ENCODE results near the gene ZSCAN1.
"Not testable (repeated sequence)": the region's sequence is repeated elsewhere in the genome, so short reads cannot be mapped to it uniquely, and the experiment has no call there.

Gene ZSCAN1, protein sequence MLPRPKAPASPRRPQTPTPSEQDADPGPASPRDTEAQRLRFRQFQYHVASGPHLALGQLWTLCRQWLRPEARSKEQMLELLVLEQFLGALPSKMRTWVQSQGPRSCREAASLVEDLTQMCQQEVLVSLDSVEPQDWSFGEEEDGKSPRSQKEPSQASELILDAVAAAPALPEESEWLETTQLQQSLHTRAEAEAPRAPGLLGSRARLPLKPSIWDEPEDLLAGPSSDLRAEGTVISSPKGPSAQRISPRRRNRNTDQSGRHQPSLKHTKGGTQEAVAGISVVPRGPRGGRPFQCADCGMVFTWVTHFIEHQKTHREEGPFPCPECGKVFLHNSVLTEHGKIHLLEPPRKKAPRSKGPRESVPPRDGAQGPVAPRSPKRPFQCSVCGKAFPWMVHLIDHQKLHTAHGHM

DNA sequence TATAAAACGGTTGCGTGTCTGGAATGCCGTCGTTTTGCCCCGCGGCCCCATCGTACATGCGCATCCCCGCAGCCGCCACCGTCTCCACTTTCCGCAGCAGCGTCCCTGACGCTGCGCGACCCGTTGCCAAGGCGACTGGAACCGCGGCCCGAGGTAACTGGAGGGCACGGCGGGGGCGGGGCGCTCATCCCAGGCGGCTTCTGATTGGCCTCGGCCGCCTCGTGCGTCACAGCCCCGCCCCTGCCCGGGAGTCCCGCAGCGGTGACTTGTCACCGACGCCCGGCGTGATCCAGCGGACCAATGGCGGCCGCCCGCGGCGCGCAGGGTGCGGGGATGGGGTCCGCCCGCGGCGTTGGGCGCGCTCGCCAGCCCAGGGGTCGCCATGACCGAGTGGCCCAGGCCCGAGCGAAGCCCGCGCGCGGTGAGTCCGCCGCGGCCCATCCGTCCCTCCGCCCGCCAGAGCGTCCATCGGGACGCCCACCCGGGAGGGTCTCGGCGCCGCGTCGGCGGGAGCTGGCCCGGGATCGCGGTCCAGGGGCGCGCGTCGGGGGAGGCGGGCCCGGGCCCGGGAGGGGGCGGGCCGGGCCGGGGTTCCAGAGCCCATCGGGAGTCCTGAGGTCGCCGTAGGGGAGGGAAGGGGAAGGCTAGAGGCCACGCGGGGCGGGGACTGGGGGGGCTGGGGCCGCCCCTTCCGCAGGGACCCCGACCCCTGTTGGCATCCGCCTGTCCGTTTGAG, at the start of gene ZSCAN1:
Gene ZSCAN1, plus strand, starts transcription at position 285 of the 736 bp plus-strand sequence. CDS start 3,812 bp downstream, outside the sequence.
- DNase-seq: peak; percentile 6 to 12

DNA sequence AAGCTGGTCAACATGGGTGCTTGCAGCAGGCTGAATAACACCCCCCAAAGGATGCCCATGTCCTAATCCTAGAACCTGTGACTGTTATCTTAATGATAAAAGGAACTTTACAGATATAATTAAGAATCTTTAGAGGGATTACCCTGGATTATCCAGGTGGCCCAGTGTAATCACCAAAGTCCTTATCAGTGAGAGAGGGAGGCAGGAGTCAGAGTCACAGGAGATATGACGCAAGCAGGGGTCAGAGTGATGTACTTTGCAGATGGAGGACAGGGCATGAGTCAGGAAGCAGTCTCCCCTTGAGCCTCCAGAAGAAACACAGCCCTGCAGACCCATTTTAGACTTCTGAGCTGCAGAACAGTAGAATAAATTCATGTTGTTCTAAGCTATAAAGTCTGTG, 41.0 kb upstream of the ZSCAN1 start:
- no peak for DNase-seq

DNA sequence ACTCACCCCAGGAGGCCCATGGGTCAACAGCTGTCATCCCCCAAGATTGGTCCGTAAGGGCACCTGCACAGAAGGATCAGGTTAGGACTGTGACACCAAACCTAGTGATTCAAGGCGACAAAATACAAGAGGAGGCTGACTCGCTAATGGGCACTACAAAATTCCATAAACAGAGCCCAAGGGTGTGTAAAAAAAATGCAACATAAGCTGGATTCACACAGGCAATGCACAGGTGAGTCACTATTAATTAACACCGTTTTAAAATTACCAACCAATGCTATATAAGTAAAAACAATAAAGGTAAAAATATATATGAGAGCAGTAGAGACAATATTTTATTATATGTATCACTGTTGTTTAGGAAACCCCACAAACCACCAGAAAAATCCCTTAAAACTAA, 33.1 kb upstream of the ZSCAN1 start:
- DNase-seq: no peak

DNA sequence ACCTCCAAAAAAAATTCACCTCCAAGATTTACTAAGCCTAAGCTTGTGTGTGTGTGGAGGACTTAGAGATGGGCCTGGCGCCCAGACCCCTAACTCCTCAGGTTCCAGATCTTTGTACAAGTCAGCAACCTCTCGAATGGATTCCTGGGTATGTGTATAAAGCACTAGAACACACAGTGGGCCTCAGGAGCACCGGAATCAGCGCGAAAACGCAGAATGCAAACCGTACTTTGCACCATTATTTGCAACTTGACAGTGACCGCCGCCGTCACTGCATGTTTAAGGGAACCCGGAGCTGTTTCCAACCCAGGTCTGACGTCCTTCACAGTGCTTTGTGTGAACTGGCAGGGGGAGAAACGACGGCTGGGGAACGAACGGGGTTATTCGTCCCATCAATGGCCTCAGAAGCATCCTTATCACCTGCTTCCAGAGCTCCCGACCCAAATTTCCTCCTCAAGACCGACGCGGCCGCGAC, 31.9 kb upstream of the ZSCAN1 start:
- DNase-seq: peak in 1 of 2 donors; percentile 4

DNA sequence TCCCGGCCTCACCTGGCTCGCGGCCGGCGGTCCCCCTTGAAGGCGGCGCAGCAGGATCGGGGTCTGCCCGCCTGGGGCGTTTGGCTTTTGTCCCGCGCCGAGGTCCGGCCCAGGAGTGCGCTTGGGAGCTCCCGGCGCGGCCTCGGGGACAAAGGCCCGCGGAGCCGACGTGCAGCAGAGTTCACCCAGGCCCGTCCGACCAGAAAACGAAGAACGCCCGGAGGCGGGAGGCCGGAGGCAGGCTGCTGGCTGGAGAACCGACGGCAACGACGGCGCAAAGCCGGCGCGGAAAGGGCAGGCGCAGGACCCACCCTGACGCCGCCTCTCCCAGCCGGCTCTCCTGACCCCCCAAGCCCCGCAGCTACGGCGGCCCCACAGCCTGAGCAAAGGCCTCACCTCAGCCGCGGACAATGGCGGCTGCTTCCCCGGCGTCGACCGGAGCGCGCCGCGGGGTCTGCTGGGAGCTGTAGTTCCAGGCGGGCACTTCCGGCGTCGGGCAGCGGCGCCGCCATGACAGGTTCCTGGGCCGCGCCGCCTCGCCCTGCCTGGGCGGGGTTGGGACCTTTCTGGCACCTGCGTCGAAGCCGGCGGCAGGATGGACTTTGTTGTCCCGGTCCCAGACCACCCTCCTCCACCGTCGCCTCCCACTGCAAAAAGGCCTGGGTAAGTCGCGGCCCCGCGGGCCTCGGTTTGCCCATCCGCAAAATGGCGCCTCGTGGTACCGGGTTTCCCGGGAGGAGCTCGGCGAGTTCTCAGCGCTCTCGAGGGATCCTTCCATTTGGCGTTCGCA, 31.2 kb upstream of the ZSCAN1 start, which contains the start of gene ZNF606:
Gene ZNF606, minus strand, starts transcription at position 437 of the 790 bp plus-strand sequence. CDS start 1,501 bp downstream, outside the sequence.
- DNase-seq: peak; percentile 80 to 84

DNA sequence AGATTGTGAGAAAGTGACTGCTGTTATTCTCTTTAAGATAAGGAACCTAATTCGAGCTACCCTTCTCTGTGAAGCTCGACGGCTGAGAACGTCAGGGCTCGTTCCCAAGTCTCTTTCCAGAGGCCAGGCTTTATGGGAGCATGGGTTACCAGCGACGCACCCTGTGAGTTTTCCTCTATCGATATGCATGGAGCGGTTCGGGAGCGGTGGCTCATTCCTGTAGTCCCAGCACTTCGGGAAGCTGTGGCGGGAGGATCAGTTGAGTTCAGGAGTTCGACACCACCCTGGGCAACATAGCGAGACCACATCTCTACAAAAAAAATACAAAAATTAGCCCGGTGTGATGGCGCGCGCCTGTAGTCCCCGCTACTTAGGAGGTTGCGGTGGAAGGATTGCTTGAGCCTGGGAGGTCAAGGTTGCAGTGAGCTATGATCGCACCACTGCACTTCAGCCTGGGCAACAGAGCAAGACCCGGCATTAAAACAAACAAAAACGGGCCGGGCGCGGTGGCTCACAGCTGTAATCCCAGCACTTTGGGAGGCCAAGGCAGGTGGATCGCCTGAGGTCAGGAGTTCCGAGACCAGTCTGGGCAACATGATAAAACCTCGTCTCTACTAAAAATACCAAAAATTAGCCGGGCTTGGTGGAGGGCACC, 30.5 kb upstream of the ZSCAN1 start:
- no peak for DNase-seq

DNA sequence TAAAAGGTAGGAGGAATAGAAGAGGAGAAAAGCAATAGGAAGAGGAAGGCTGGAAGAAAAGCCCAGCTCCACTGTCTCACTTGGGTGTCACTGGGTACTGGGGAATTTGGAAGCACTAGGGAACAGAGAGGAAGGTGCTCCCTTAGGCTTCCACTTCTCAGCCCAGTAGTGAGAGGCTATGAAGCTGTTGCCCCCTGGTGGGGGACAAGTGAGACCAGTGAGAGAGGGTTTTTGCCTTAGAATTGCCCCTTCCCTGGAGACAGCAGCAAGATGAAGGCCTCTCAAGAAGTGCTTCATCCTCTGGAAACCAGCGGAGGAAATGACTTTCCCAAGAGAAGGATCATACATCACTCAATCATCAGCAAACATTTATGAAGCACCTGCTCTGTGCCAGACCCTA, 26.5 kb upstream of the ZSCAN1 start:
- no peak for DNase-seq

DNA sequence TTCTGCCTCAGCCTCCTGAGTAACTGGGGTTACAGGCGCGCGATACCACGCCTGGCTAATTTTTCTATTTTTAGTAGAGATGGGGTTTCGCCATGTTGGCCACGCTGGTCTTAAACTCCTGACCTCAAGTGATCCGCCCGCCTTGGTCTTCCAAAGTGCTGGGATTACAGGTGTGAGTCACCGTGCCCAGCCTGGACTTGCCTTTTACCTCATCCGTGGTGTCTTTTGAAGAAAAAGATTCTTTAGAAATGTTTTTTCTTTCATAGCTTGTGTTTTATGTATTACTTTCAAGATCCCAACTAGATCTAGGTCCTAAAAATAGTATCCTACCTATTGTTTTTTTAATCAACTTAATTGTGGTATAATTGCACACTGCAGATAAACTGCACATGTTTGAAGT, 24.9 kb upstream of the ZSCAN1 start:
- DNase-seq: not testable (repeated sequence)

DNA sequence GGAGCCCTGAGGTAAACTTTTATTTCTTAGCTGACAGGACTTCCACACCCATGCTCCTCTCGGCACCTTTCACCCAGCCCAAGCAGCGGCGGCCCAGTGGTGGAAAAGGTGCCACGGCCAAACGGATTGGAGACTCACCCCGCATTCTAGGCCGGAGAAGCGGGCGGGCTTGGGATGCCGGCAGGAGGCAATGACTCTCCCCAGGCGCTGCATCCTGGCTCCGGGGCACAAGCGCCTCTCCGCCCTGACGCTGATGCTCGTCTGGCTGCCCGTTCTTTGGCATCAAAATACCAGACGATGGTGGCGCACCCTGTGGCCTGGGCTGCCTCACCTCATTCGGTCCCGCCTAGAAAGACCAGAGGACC, 24.5 kb upstream of the ZSCAN1 start:
- no peak for DNase-seq

DNA sequence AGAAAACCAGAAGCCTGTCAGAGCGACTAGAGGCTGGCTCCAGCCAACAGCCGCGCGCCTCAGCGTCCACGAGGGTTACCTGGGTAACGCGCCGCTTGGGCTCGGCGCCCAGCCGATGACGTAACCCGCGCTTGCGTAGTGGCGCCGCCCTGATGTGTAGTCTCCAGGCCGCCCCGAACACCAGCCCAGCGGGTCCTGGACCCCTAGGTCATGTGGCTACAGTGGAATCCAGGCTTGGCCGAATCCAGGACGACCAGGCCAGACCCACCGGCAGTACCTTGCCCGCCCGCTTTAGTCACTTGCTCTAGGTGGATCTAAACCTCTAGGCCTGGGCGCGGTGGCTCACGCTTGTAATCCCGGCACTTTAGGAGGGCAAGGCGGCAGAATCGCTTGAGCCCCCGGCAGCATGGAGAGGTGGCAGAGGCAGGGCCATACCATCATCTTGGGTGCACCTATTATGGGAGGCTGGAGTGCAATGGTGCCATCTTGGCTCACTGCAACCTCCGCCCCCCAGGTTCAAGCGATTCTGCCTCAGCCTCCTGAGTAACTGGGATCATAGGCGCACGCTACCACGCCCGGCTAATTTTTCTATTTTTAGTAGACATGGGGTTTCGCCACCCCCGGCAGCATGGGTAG, 24.0 kb upstream of the ZSCAN1 start:
- peak; percentile 36 to 70 for DNase-seq

DNA sequence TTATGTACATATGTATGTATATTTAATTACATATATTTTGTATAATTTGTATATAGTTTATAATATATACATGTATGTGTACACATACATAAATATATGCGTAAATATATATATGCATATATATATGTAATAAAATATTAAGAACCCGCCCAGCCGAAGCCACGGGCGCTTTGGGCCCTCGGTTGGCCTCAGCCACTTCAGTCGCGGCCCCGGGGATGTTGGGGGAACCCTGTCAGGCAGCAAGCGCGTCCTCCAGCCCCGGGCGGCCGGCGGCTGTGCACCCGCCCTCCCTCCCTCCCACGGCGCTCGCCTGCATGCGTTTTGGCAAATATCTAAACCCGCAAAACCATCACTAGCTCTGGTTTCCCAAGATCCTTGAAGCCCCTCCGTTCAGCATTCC, 23.3 kb upstream of the ZSCAN1 start:
- DNase-seq: no peak

DNA sequence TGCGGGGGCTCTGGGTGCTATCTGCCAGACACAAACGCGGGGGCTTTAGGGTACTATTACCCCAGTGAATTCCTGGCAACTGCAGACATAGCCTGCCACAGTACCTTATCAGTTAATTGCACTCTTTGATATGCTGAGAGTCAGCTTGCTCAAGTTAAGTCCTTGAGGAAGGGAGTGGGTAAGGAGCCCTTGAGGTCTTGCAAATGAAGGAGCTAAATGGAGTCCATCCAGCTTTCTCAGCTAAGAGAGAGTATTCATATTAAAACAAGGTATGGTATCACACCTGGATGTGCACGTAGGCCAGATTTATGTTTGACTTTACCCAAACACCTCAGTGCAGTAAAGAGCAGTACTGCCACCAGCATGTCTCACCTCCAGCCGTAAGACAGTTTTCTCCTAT, 19.7 kb upstream of the ZSCAN1 start:
- DNase-seq: no peak

DNA sequence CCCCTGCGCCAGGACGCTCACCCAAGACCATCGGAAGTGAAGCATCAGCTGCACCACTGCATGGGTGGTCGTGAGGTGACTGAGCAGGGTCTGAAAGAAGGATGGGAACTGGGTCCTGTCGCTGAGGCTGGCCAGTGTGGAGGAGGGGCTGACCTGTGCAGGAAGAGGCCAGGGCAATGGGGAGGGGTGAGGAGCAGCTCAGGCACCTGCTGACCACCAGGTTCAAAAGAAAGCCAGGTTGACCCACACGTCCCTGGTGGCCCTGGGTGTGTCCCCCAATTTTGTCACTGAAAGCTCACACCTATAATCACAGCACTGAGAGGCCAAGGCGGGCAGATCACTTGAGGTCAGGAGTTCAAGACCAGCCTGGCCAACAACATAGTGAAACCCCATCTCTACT, 13.7 kb upstream of the ZSCAN1 start:
- no peak for DNase-seq

DNA sequence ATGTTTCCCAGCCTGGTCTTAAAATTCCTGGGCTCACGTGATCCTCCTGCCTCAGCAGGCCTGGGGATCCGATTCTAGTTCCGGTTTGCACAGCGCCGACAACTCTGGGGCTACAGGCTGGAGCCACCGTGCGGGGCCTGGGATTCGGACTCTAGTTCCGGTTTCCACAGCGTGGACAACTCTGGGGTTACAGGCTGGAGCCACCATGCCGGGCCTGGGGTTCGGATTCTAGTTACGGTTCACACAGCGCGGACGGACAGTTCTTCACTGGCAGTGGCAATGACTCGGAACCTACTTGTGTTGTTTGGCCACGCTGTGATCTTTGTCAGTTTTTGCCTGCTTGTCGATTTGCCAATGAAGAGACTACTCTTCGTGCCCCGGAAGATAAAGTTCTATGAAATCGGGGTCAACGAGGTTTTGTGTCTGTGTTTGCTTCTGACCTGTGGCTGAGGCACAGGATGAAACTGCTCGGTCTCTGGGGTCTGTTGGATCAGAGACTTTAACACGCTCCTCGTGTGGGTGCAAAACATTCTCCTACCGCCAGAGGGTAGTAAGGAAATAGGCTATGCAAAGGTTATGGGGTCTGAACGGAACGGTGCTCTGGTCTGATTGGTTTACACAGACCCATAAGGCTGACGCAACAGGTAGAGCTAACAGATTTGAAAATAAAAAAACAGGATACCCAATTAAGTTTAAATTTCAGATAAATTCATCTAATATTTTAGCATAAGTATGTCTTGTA, 12.1 kb upstream of the ZSCAN1 start:
- peak; percentile 29 to 54 for DNase-seq

DNA sequence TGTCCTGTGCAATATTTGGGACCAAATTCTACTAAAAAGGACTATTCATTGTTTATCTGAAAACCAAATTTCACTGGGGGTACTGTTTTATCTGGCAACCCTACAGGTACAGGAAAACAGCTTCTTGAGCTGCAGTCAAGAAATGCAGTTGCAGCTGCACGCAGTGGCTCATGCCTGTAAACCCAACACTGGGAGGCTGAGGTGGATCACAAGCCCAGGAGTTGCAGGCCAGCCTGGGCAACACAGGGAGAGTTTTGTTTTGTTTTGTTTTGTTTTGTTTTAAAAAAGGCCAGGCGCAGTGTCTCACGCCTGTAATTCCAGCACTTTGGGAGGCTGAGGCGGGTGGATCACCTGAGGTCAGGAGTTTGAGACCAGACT, 11.6 kb upstream of the ZSCAN1 start:
- no peak for DNase-seq

DNA sequence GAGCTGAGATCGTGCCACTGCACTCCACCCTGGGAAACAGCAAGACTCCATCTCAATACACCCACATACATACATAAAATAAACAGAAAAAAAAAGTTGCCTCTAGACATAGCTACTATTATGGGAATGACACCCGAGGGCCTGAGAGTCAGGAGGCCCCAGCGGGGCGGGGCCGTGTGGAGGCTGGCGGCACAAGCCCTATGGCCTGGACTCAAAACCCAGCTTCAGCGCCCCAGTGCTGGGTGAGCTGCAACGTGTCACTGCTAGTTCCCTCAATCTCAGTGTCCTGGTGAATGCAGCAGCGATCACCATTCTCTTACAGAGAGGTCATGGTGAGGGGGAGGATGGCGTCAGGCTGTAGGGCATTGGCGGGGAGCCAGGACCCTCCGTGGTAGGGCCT, 9.2 kb upstream of the ZSCAN1 start:
- no peak for DNase-seq

DNA sequence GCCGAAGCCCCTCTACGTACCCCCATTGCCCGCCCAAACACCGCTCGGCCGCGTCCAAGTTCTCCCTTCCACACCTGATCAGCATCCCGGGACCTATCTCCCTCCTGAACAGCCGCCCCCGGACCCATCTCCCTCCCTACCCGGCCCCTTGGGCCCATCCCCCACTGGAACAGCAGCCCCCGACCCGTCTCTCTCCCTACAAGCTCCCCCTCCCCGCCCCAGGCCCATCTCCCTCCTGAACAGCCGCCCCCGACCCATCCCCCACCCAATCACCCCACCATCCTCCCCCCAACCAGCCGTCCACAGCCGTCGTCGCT, 610 bp downstream of the ZSCAN1 start:
- DNase-seq: no peak

DNA sequence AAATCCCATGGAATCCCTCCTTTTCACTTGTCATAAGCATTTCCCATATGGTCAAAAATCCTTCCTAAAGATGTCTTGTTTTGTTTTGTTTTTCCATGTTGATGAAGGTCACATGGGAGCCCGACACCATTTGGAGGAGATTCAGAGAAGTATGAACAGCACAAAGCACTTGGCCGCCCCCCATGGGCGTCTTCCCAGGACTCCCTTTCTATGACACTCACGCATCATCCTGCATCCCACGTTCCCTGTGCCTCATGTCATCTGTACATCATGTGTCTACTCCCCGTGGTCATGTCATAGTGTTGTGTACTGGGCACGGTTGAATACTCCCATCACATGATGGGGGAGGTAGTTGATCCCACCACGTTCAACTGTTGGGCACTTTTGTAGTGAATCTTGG, 2.0 kb downstream of the ZSCAN1 start:
- no peak for DNase-seq

DNA sequence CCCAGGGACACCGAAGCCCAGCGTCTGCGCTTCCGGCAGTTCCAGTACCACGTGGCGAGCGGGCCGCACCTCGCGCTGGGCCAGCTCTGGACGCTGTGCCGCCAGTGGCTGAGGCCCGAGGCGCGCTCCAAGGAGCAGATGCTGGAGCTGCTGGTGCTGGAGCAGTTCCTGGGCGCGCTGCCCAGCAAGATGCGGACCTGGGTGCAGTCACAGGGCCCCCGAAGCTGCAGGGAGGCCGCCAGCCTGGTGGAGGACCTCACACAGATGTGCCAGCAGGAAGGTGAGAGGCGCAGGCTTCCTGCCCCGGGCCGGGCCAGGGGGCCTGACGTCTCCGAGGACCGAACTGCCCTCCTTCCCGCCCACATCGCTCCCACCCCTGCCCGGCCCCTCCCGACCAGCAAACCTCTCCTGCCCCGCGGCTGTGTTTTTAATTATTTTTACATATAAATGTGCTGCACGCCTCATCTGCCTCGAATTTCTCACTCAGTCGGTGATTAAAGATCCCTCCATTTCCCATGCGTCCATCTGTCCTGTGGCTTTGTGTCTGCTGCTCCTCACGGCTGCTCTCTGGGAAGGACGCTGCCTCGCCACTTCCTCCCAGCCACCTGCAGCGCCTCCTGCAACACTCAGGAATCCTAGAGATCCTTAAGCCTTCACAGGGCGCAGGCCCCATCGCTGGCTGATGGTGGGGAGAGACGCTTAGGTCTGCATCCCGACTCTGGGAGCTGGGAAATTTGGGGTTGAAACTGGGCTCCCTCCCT, 4.3 kb downstream of the ZSCAN1 start:
- DNase-seq: no peak

DNA sequence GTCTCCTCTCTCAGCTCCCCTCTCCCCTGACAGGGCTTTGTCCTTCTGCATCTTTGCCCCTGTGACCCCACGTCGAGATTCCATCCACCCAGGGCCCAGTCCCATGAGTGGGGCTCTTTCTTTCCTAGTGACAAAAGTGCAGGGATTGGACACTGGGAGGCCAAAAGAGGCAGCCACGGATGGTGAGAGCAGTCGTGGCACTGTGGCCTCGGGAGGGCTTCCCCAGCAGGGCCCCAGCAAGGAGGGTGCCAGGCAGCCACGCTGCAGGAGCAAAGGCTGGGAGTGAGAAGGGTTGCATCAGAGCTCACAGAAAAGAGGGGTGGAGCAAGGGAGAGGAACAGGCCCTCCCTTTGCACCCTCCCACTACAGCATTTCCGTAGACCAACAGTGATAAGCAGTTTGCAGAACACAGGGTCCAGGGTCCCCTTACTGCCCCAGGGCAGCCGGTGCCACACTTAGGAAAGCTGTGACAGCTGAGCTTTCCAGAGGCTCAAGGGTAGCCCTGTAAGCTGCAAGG, 4.9 kb downstream of the ZSCAN1 start:
- no peak for DNase-seq

Data from inflammatory macrophage treated with lipopolysaccharide for 1 hour (primary cell).